B cell (primary cell): ENCODE results near the gene TRIP13. TPM values are rescaled to one million over a fixed set of nuclear protein-coding genes. Genes with fewer than 3 reads are reported as not detected.

Experiments
- ATAC-seq: fragments of 200-7000 bp; cut with Tn5 transposase; one replicate; pipeline ENCODE4 v1.10.0; 2021; ENCODE audit warnings: low read depth, mild to moderate bottlenecking, moderate number of reproducible peaks, moderate library complexity
- CTCF ChIA-PET: fragments of 350-600 bp; sonication (Branson Sonifier 250); formaldehyde crosslinking; loops from one replicate; lab custom pipeline; 2021; ENCODE audit warnings: antibody characterized with exemption, inconsistent platforms; lab: Charles Lee
- POLR2A ChIA-PET: fragments of 350-600 bp; sonication (Branson Sonifier 250); formaldehyde crosslinking; loops from one replicate; lab custom pipeline; 2021; ENCODE audit warnings: antibody characterized with exemption; lab: Charles Lee
- DNase-seq: peaks from one replicate; pipeline ENCODE4 v3.0.0; 2013
- H2AFZ ChIP-seq: 2 replicates; pipeline ENCODE4 v1.6.1; 2012; ENCODE audit warnings: mild to moderate bottlenecking, low read depth, low read length; ENCODE audit not compliant: insufficient read depth, poor library complexity, severe bottlenecking
- H3K27ac ChIP-seq, 2 donors: 1 replicate in 1 of 2; 2 replicates in 1 of 2; pipeline ENCODE4 v1.5.1; 2012 to 2013; ENCODE audit warnings: low read length in 2 of 2, mild to moderate bottlenecking in 2 of 2, moderate library complexity in 1 of 2
- H3K27me3 ChIP-seq, 4 experiments: fragments of 200-600 bp in 1 of 4; sonication (generic) in 1 of 4; replicated peaks in 1 of 4; 1 replicate in 2 of 4; 2 replicates in 2 of 4; pipeline versions ENCODE4 v1.6.1 to v1.7.0; 2013 to 2016; ENCODE audit warnings: low read length in 3 of 4, mild to moderate bottlenecking in 2 of 4, mixed read lengths in 1 of 4, moderate library complexity in 1 of 4; ENCODE audit not compliant: insufficient read depth in 4 of 4, control insufficient read depth in 3 of 4; ENCODE audit errors: control extremely low read depth in 1 of 4
- H3K36me3 ChIP-seq, 2 experiments: replicated peaks in 1 of 2; 1 replicate in 1 of 2; 2 replicates in 1 of 2; pipeline versions ENCODE4 v1.6.1 to v1.7.1; 2013; ENCODE audit warnings: low read length in 1 of 2; ENCODE audit not compliant: insufficient read depth in 2 of 2, control insufficient read depth in 1 of 2; ENCODE audit errors: control extremely low read depth in 1 of 2, extremely low read depth in 1 of 2
- H3K4me1 ChIP-seq, 2 donors: fragments of 200-600 bp in 1 of 2; sonication (generic) in 1 of 2; 1 replicate in 1 of 2; 2 replicates in 1 of 2; pipeline versions ENCODE4 v1.5.1 to v1.6.1; 2013 to 2017; ENCODE audit warnings: low read length in 2 of 2; ENCODE audit not compliant: control insufficient read depth in 2 of 2, insufficient read depth in 2 of 2
- H3K4me2 ChIP-seq: replicated peaks from 2 replicates; pipeline ENCODE3; 2012; ENCODE audit warnings: mild to moderate bottlenecking, low read depth, low read length; ENCODE audit not compliant: poor library complexity, severe bottlenecking
- H3K4me3 ChIP-seq, 5 experiments: fragments of 200-600 bp in 1 of 5; sonication (generic) in 1 of 5; 1 replicate in 3 of 5; 2 replicates in 2 of 5; pipeline versions ENCODE4 v1.5.1 to v1.7.0; 2011 to 2016; ENCODE audit warnings: low read length in 4 of 5, mild to moderate bottlenecking in 4 of 5, low read depth in 2 of 5, control low read depth in 1 of 5, moderate library complexity in 1 of 5; ENCODE audit not compliant: insufficient read depth in 1 of 5; ENCODE audit errors: control extremely low read depth in 1 of 5, extremely low read depth in 1 of 5
- H3K79me2 ChIP-seq: fragments of 200-600 bp; sonication (generic); one replicate; pipeline ENCODE4 v1.6.0; 2016; ENCODE audit warnings: low read length; ENCODE audit not compliant: control insufficient read depth, insufficient read depth
- H3K9ac ChIP-seq: fragments of 200-600 bp; sonication (generic); 2 replicates; pipeline ENCODE4 v1.6.1; 2017; ENCODE audit warnings: mild to moderate bottlenecking, low read length, moderate library complexity
- H3K9me3 ChIP-seq, 3 donors: one replicate each; pipeline versions ENCODE4 v1.6.1 to v1.7.1; 2013; ENCODE audit warnings: low read length in 2 of 3; ENCODE audit not compliant: control insufficient read depth in 2 of 3, insufficient read depth in 1 of 3; ENCODE audit errors: control extremely low read depth in 1 of 3
- H4K20me1 ChIP-seq: 2 replicates; pipeline ENCODE4 v1.6.0; 2012; ENCODE audit warnings: mild to moderate bottlenecking, low read length; ENCODE audit not compliant: insufficient read depth, control insufficient read depth, poor library complexity, severe bottlenecking
- H3K27ac Mint-ChIP-seq: one replicate; pipeline ENCODE4 v1.8.0; 2021; ENCODE audit warnings: mixed read lengths
- H3K27me3 Mint-ChIP-seq: one replicate; pipeline ENCODE4 v1.8.0; 2021; ENCODE audit warnings: mixed read lengths
- H3K4me1 Mint-ChIP-seq: one replicate; pipeline ENCODE4 v1.8.0; 2021; ENCODE audit warnings: mixed read lengths
- H3K4me3 Mint-ChIP-seq: one replicate; pipeline ENCODE4 v1.8.0; 2021; ENCODE audit warnings: mixed read lengths
- H3K9me3 Mint-ChIP-seq: one replicate; pipeline ENCODE4 v1.8.0; 2022; ENCODE audit warnings: mixed read lengths; ENCODE audit not compliant: insufficient read depth
- CTCF ChIP-seq: fragments of 200-600 bp; IDR thresholded peaks from one replicate; pipeline ENCODE4 v1.8.0; 2022; ENCODE audit warnings: antibody characterized with exemption, mild to moderate bottlenecking
- EZH2 ChIP-seq: IDR thresholded peaks from 2 replicates; pipeline ENCODE4 v1.6.1; 2012; ENCODE audit warnings: borderline replicate concordance, low read depth, mild to moderate bottlenecking, moderate library complexity, low read length; ENCODE audit not compliant: insufficient read depth, poor library complexity, severe bottlenecking
- WGBS: methylation state at CpG from one replicate; pipeline ENCODE4 v1.1.5; 2013; ENCODE audit warnings: missing lambda C conversion rate; ENCODE audit not compliant: insufficient coverage; 5-methylcytosine and 5-hydroxymethylcytosine counted together
- intact Hi-C: fragments of 100-400 bp; cut with micrococcal nuclease; formaldehyde crosslinking; loops from one replicate; pipeline ENCODE4 v1.10.0; 2022
- polyA plus RNA-seq: library from polyadenylated mRNA; depleted of rRNA; stranded (reverse); fragments of >200 nt; gene quantifications from 2 replicates; pipeline ENCODE4 v1.2.3, GENCODE V29; 2012
- total RNA-seq, 2 donors: library from RNA; stranded (reverse); fragments of 120-200 nt in 1 of 2; gene quantifications; 1 replicate in 1 of 2; 2 replicates in 1 of 2; pipeline versions ENCODE4 v1.2.3 to v1.2.4, GENCODE V29; 2013 to 2022

The TRIP13 gene
- total and polyA plus RNA-seq, 2 donors (not counting 1 experiment from before 2014, with no cell fraction given), result 0.63 to 1.1 TPM

- POLR2A ChIA-PET, result no interaction called here
- Histone ChIP-seq H3K27me3 (peaks cover 0 to 46% (median 4%) of the 10 kb centered on the region in 4 experiments), H3K9ac (no peak overlapping the region), H3K4me2 (no peak overlapping the region), H3K27ac (no peak overlapping the region), H3K9me3 (peaks cover 0 to 2% (median 0%) of the 10 kb centered on the region in 3 donors), H3K36me3 (no peaks in the 10 kb centered on the region), H4K20me1 (no peaks in the 10 kb centered on the region), H3K4me3 (no peak overlapping the region), H2AFZ (no peak overlapping the region), H3K4me1 (peaks cover 0 to 8% of the 10 kb centered on the region in 2 donors), H3K79me2 (no peaks in the 10 kb centered on the region)
- Mint-ChIP-seq H3K9me3 (no peaks in the 10 kb centered on the region), H3K27ac (no peak overlapping the region), H3K4me3 (no peak overlapping the region), H3K27me3 (peaks cover 55% of the 10 kb centered on the region), H3K4me1 (peaks cover 7% of the 10 kb centered on the region)
- DNase-seq (no peak), ATAC-seq (no peak)
- WGBS, result 86% methylated on average over 44 of the region's 48 CpGs
- CTCF ChIA-PET, result no interaction called here
- intact Hi-C loops, result no loop called here
- TF ChIP-seq EZH2 (no peak), CTCF (no peak)
Measured at GRCh38 chr5:958701-959571, 66.3 kb downstream of the TRIP13 start.
